Neural cell (in vitro differentiated cells): ENCODE results near the gene FANCG. TPM values are rescaled to one million over a fixed set of nuclear protein-coding genes. Genes with fewer than 3 reads are reported as not detected.

Source experiments
- H2AFZ ChIP-seq: fragments of 200-600, 300-800 bp; sonication (generic), shearing (Covaris generic); 2 replicates; pipeline ENCODE4 v1.6.0; 2014; ENCODE audit warnings: low read depth, mild to moderate bottlenecking, antibody characterized with exemption, low read length, moderate library complexity
- H3F3A ChIP-seq: fragments of 200-600 bp; shearing (Covaris generic); 2 replicates; pipeline ENCODE4 v1.6.1; 2016; ENCODE audit warnings: mild to moderate bottlenecking, moderate library complexity, mixed read lengths, antibody characterized with exemption, low read length; ENCODE audit not compliant: insufficient read depth, poor library complexity, severe bottlenecking
- H3K27ac ChIP-seq: fragments of 200-600, 300-800 bp; sonication (generic), shearing (Covaris generic); 2 replicates; pipeline ENCODE4 v1.5.1; 2014; ENCODE audit warnings: mild to moderate bottlenecking, low read length, moderate library complexity
- H3K27me3 ChIP-seq: fragments of 300-800, 200-600 bp; sonication (generic), shearing (Covaris generic); 2 replicates; pipeline ENCODE4 v1.6.0; 2014; ENCODE audit warnings: mild to moderate bottlenecking, low read depth, low read length, moderate library complexity; ENCODE audit not compliant: insufficient read depth
- H3K36me3 ChIP-seq: fragments of 300-800, 200-600 bp; sonication (generic), shearing (Covaris generic); 2 replicates; pipeline ENCODE4 v1.5.1; 2014; ENCODE audit warnings: mild to moderate bottlenecking, antibody characterized with exemption, low read length, moderate library complexity; ENCODE audit not compliant: insufficient read depth
- H3K4me2 ChIP-seq: fragments of 300-800, 200-600 bp; sonication (generic), shearing (Covaris generic); 2 replicates; pipeline ENCODE4 v1.6.0; 2014; ENCODE audit warnings: mild to moderate bottlenecking, low read length
- H3K4me3 ChIP-seq: fragments of 300-800, 200-600 bp; sonication (generic), shearing (Covaris generic); 2 replicates; pipeline ENCODE4 v1.5.1; 2014; ENCODE audit warnings: mild to moderate bottlenecking, low read length, moderate library complexity
- H3K79me2 ChIP-seq: fragments of 200-600 bp; shearing (Covaris generic); replicated peaks from 2 replicates; pipeline ENCODE4 v1.6.0; 2014; ENCODE audit warnings: mild to moderate bottlenecking, low read length, moderate library complexity; ENCODE audit not compliant: insufficient read depth
- H3K9ac ChIP-seq: fragments of 300-800, 200-600 bp; sonication (generic), shearing (Covaris generic); 2 replicates; pipeline ENCODE4 v1.6.1; 2016; ENCODE audit warnings: mild to moderate bottlenecking, low read length, mixed read lengths
- H3K9me2 ChIP-seq: fragments of 200-600 bp; shearing (Covaris generic); 2 replicates; pipeline ENCODE4 v1.6.1; 2016; ENCODE audit warnings: mild to moderate bottlenecking, low read length, mixed read lengths; ENCODE audit not compliant: insufficient read depth
- H3K9me3 ChIP-seq: fragments of 200-600, 300-800 bp; sonication (generic), shearing (Covaris generic); 2 replicates; pipeline ENCODE4 v1.6.1; 2016; ENCODE audit warnings: mild to moderate bottlenecking, mixed run types, low read length, moderate library complexity, mixed read lengths
- H4K20me1 ChIP-seq: fragments of 200-600 bp; shearing (Covaris generic); 2 replicates; pipeline ENCODE4 v1.6.1; 2016; ENCODE audit warnings: mild to moderate bottlenecking, mixed run types; ENCODE audit not compliant: insufficient read depth
- CTCF ChIP-seq: fragments of 450-650 bp; IDR thresholded peaks from 2 replicates; pipeline ENCODE4 v1.5.1; 2014; ENCODE audit warnings: antibody characterized with exemption, mild to moderate bottlenecking, moderate library complexity; ENCODE audit not compliant: poor library complexity, severe bottlenecking
- EP300 ChIP-seq: fragments of 450-650 bp; conservative IDR thresholded peaks from 2 replicates; pipeline ENCODE4 v1.6.1; 2014; ENCODE audit warnings: antibody characterized with exemption, mild to moderate bottlenecking, moderate library complexity; ENCODE audit not compliant: poor library complexity, severe bottlenecking
- EZH2 ChIP-seq: fragments of 200-600, 300-800 bp; shearing (Covaris generic), sonication (generic); IDR thresholded peaks from 2 replicates; pipeline ENCODE4 v1.6.1; 2014; ENCODE audit warnings: antibody characterized with exemption, low read length, borderline replicate concordance, mild to moderate bottlenecking; ENCODE audit not compliant: insufficient read depth, poor library complexity, severe bottlenecking
- MXI1 ChIP-seq: fragments of 450-650 bp; conservative IDR thresholded peaks from 2 replicates; pipeline ENCODE4 v1.6.1; 2014; ENCODE audit warnings: antibody characterized with exemption, mild to moderate bottlenecking; ENCODE audit not compliant: poor library complexity, severe bottlenecking
- POLR2AphosphoS5 ChIP-seq: IDR thresholded peaks from 2 replicates; pipeline ENCODE4 v1.6.1; 2012
- RAD21 ChIP-seq: fragments of 450-650 bp; conservative IDR thresholded peaks from 2 replicates; pipeline ENCODE4 v1.6.1; 2014; ENCODE audit warnings: antibody characterized with exemption, mild to moderate bottlenecking, moderate library complexity
- REST ChIP-seq: IDR thresholded peaks from 2 replicates; pipeline ENCODE4 v1.6.1; 2012; ENCODE audit warnings: borderline replicate concordance
- SMC3 ChIP-seq: fragments of 450-650 bp; conservative IDR thresholded peaks from 2 replicates; pipeline ENCODE4 v1.6.1; 2014; ENCODE audit warnings: antibody characterized with exemption, mild to moderate bottlenecking, moderate library complexity; ENCODE audit not compliant: poor library complexity
- TAF1 ChIP-seq: IDR thresholded peaks from 2 replicates; pipeline ENCODE4 v1.6.1; 2012; ENCODE audit warnings: low read depth
- polyA plus RNA-seq: library from polyadenylated mRNA; depleted of rRNA; stranded (reverse); fragments of >200 nt; gene quantifications from 2 replicates; pipeline ENCODE4 v1.2.3, GENCODE V29; 2014

FANCG gene
- polyA plus RNA-seq, 1 donor from 2014 or later, result 56.0 TPM

GRCh38 chr9:35103660-35104191 is 24.0 kb upstream of the FANCG start:
- Histone ChIP-seq H2AFZ (no peak overlapping the region), H3K9me3 (no peaks in the 10 kb centered on the region), H3K79me2 (peaks cover 15% of the 10 kb centered on the region), H3K27me3 (no peaks in the 10 kb centered on the region), H3K9me2 (no peaks in the 10 kb centered on the region), H3K4me2 (peak overlapping the region; percentile 68), H3K36me3 (no peaks in the 10 kb centered on the region), H3F3A (peaks cover 7% of the 10 kb centered on the region), H3K27ac (peak overlapping the region; percentile 91), H4K20me1 (no peaks in the 10 kb centered on the region), H3K4me3 (peak overlapping the region; percentile 77), H3K9ac (peak overlapping the region; percentile 72)
- no peak for TF ChIP-seq EZH2
- TF ChIP-seq CTCF, result no peak
- no peak for TF ChIP-seq MXI1
- TF ChIP-seq RAD21, result no peak
- TF ChIP-seq EP300, result no peak
- TF ChIP-seq POLR2AphosphoS5, result no peak
- no peak for TF ChIP-seq TAF1
- no peak for TF ChIP-seq REST
- TF ChIP-seq SMC3, result no peak

- Histone ChIP-seq H3K4me2 (peak within 1 kb of the TSS; percentile 68), H3F3A (peaks cover 7% of the 10 kb centered on the region), H3K4me3 (peak within 1 kb of the TSS; percentile 77), H2AFZ (peak within 1 kb of the TSS; percentile 75), H3K27me3 (no peaks in the 10 kb centered on the region), H4K20me1 (no peaks in the 10 kb centered on the region), H3K79me2 (peaks cover 11% of the 10 kb centered on the region), H3K9me3 (no peaks in the 10 kb centered on the region), H3K36me3 (no peaks in the 10 kb centered on the region), H3K9ac (peak within 1 kb of the TSS; percentile 72), H3K27ac (peak within 1 kb of the TSS; percentile 91), H3K9me2 (no peaks in the 10 kb centered on the region)
- no peak for TF ChIP-seq EZH2
- peak; percentile 52 for TF ChIP-seq CTCF
- TF ChIP-seq SMC3, result peak; percentile 50
- TF ChIP-seq RAD21, result no peak
- peak; percentile 95 for TF ChIP-seq MXI1
- peak; percentile 97 for TF ChIP-seq REST
- peak; percentile 84 for TF ChIP-seq EP300
- TF ChIP-seq POLR2AphosphoS5, result peak; percentile 89
- TF ChIP-seq TAF1, result peak; percentile 91
Measured at GRCh38 chr9:35102769-35103659, 23.3 kb upstream of the FANCG start, which contains the start of gene STOML2. STOML2 (minus strand) TSS chr9:35103131; CDS start chr9:35103094, 37 bp downstream.
